HEK293 (cell line): ENCODE measurements around the gene MFSD2A.

Source experiments
- CTCF ChIA-PET: fragments of 350-600 bp; formaldehyde crosslinking; extraction: SDS; loops from one replicate; lab custom pipeline; 2021; ENCODE audit warnings: antibody characterized with exemption; lab: Yijun Ruan, JAX
- POLR2A ChIA-PET: fragments of 300-600 bp; formaldehyde crosslinking; extraction: SDS; loops from one replicate; lab custom pipeline; 2020; ENCODE audit warnings: antibody characterized with exemption, inconsistent platforms; lab: Yijun Ruan, JAX
- H3K27ac ChIP-seq: fragments of 200-500 bp; sonication (Bioruptor generic); 2 replicates; pipeline ENCODE4 v1.5.1; 2014; ENCODE audit warnings: low read depth, low read length, control low read depth, inconsistent platforms; ENCODE audit errors: extremely low read depth
- H3K36me3 ChIP-seq, 2 experiments: fragments of 200-500 bp in 1 of 2; sonication (Bioruptor generic) in 1 of 2; 1 replicate in 1 of 2; 2 replicates in 1 of 2; pipeline ENCODE4 v1.5.1; 2014 to 2017; ENCODE audit warnings: inconsistent platforms in 2 of 2, low read length in 2 of 2; ENCODE audit not compliant: control insufficient read depth in 2 of 2, insufficient read depth in 1 of 2
- H3K4me1 ChIP-seq: fragments of 200-500 bp; sonication (Bioruptor generic); 2 replicates; pipeline ENCODE4 v1.5.1; 2014; ENCODE audit warnings: mild to moderate bottlenecking, low read length, inconsistent platforms; ENCODE audit not compliant: control insufficient read depth, insufficient read depth
- H3K4me3 ChIP-seq: 2 replicates; pipeline ENCODE4 v1.5.1; 2011; ENCODE audit warnings: low read depth, mild to moderate bottlenecking, control low read depth, low read length, moderate library complexity
- H3K9me3 ChIP-seq: fragments of 200-500 bp; sonication (Bioruptor generic); 2 replicates; pipeline ENCODE4 v1.5.1; 2014; ENCODE audit warnings: low read depth, low read length, inconsistent platforms; ENCODE audit not compliant: control insufficient read depth, insufficient read depth
- BCL11A ChIP-seq: fragments of 450-650 bp; formaldehyde crosslinking; IDR thresholded peaks from 2 replicates; pipeline ENCODE4 v1.5.1; 2016; ENCODE audit warnings: low read depth, missing biosample characterization, missing genetic modification characterization
- BCL6B ChIP-seq: fragments of 450-650 bp; formaldehyde crosslinking; IDR thresholded peaks from 2 replicates; pipeline ENCODE4 v1.5.1; 2017; ENCODE audit warnings: missing biosample characterization, missing genetic modification characterization
- FEZF1 ChIP-seq: fragments of 450-650 bp; formaldehyde crosslinking; IDR thresholded peaks from 2 replicates; pipeline ENCODE4 v1.5.1; 2016; ENCODE audit warnings: missing biosample characterization, missing genetic modification characterization
- GLIS1 ChIP-seq: fragments of 450-650 bp; formaldehyde crosslinking; IDR thresholded peaks from 2 replicates; pipeline ENCODE4 v1.5.1; 2016; ENCODE audit warnings: missing biosample characterization, missing genetic modification characterization
- PRDM2 ChIP-seq: fragments of 450-650 bp; formaldehyde crosslinking; IDR thresholded peaks from 2 replicates; pipeline ENCODE4 v1.5.1; 2016; ENCODE audit warnings: missing biosample characterization, missing genetic modification characterization, borderline replicate concordance
- SP3 ChIP-seq: fragments of 450-650 bp; formaldehyde crosslinking; IDR thresholded peaks from 2 replicates; pipeline ENCODE4 v1.5.1; 2016; ENCODE audit warnings: missing biosample characterization, missing genetic modification characterization
- WT1 ChIP-seq: fragments of 450-650 bp; formaldehyde crosslinking; IDR thresholded peaks from 2 replicates; pipeline ENCODE4 v1.5.1; 2016; ENCODE audit warnings: missing biosample characterization, missing genetic modification characterization
- ZBTB8A ChIP-seq: fragments of 450-650 bp; formaldehyde crosslinking; IDR thresholded peaks from 2 replicates; pipeline ENCODE4 v1.5.1; 2016; ENCODE audit warnings: missing biosample characterization, missing genetic modification characterization
- ZFHX2 ChIP-seq: fragments of 450-650 bp; formaldehyde crosslinking; conservative IDR thresholded peaks from 2 replicates; pipeline ENCODE4 v1.5.1; 2016; ENCODE audit warnings: missing biosample characterization, missing genetic modification characterization
- ZIC2 ChIP-seq: fragments of 450-650 bp; formaldehyde crosslinking; IDR thresholded peaks from 2 replicates; pipeline ENCODE4 v1.5.1; 2016; ENCODE audit warnings: missing biosample characterization, missing genetic modification characterization
- ZNF10 ChIP-seq: fragments of 450-650 bp; formaldehyde crosslinking; IDR thresholded peaks from 2 replicates; pipeline ENCODE4 v1.5.1; 2017; ENCODE audit warnings: missing biosample characterization, missing genetic modification characterization
- ZNF175 ChIP-seq: fragments of 450-650 bp; formaldehyde crosslinking; IDR thresholded peaks from 2 replicates; pipeline ENCODE4 v1.5.1; 2016; ENCODE audit warnings: missing biosample characterization, missing genetic modification characterization
- ZNF2 ChIP-seq: fragments of 450-650 bp; formaldehyde crosslinking; IDR thresholded peaks from 2 replicates; pipeline ENCODE4 v1.5.1; 2016; ENCODE audit warnings: missing biosample characterization, missing genetic modification characterization
- ZNF280C ChIP-seq: fragments of 450-650 bp; formaldehyde crosslinking; IDR thresholded peaks from 2 replicates; pipeline ENCODE4 v1.5.1; 2016; ENCODE audit warnings: missing biosample characterization, missing genetic modification characterization
- ZNF324 ChIP-seq: fragments of 450-650 bp; formaldehyde crosslinking; IDR thresholded peaks from 2 replicates; pipeline ENCODE4 v1.5.1; 2016; ENCODE audit warnings: missing biosample characterization, missing genetic modification characterization
- ZNF350 ChIP-seq: fragments of 450-650 bp; formaldehyde crosslinking; IDR thresholded peaks from 2 replicates; pipeline ENCODE4 v1.5.0; 2017; ENCODE audit warnings: missing biosample characterization, mild to moderate bottlenecking, missing genetic modification characterization
- ZNF48 ChIP-seq: fragments of 450-650 bp; formaldehyde crosslinking; IDR thresholded peaks from 2 replicates; pipeline ENCODE4 v1.5.1; 2016; ENCODE audit warnings: missing biosample characterization, missing genetic modification characterization
- ZNF549 ChIP-seq: fragments of 450-650 bp; IDR thresholded peaks from 2 replicates; pipeline ENCODE4 v1.5.1; 2018; ENCODE audit warnings: missing biosample characterization, missing genetic modification characterization, mild to moderate bottlenecking, inconsistent platforms, moderate library complexity
- ZNF707 ChIP-seq: fragments of 450-650 bp; formaldehyde crosslinking; IDR thresholded peaks from 2 replicates; pipeline ENCODE4 v1.5.1; 2016; ENCODE audit warnings: missing biosample characterization, missing genetic modification characterization
- ZNF837 ChIP-seq: fragments of 450-650 bp; formaldehyde crosslinking; IDR thresholded peaks from 2 replicates; pipeline ENCODE4 v1.5.1; 2016; ENCODE audit warnings: missing biosample characterization, missing genetic modification characterization
- ZXDB ChIP-seq: fragments of 450-650 bp; formaldehyde crosslinking; IDR thresholded peaks from 2 replicates; pipeline ENCODE4 v1.5.1; 2016; ENCODE audit warnings: missing biosample characterization, missing genetic modification characterization

Gene MFSD2A

GRCh38 chr1:39969531-39970270 lies 14.8 kb downstream of the MFSD2A start:
- CTCF ChIA-PET: interaction anchor here (1.1 to 8.4 kb wide), 2 partner anchors 51 to 143 kb away, joined by 4 to 188 read pairs; no protein-coding TSS in a partner anchor
- TF ChIP-seq GLIS1 (peak; percentile 87), ZIC2 (tag by site-specific recombination) (peak; percentile 79), SP3 (tag by site-specific recombination) (no peak), ZNF837 (no peak)
- no peaks in the 10 kb centered on the region for H3K4me1 ChIP-seq
- POLR2A ChIA-PET: interaction anchor here (1.2 kb wide), 1 partner anchor 14 kb away, joined by 3 read pairs; no protein-coding TSS in a partner anchor
- no peak overlapping the region for H3K27ac ChIP-seq
- no peaks in the 10 kb centered on the region for H3K9me3 ChIP-seq
- peaks cover 0 to 51% of the 10 kb centered on the region in 2 experiments; a peak in 2 of 3 replicates for H3K36me3 ChIP-seq
- no peak overlapping the region for H3K4me3 ChIP-seq

- no peak for TF ChIP-seq BCL11A
- TF ChIP-seq ZFHX2 (tag by site-specific recombination): no peak
- TF ChIP-seq FEZF1 (tag by site-specific recombination): no peak
- no peak for TF ChIP-seq WT1 (tag by site-specific recombination)
- TF ChIP-seq ZNF10 (tag by site-specific recombination): no peak
- no peak for TF ChIP-seq ZIC2 (tag by site-specific recombination)
- TF ChIP-seq PRDM2 (tag by site-specific recombination): no peak
- TF ChIP-seq ZNF707 (tag by site-specific recombination): no peak
- TF ChIP-seq ZNF324 (tag by site-specific recombination): no peak
- TF ChIP-seq ZNF280C (tag by site-specific recombination): no peak
- TF ChIP-seq ZXDB (tag by site-specific recombination): no peak
- TF ChIP-seq ZNF350 (tag by site-specific recombination): no peak
- no peak for TF ChIP-seq ZNF175 (tag by site-specific recombination)
- no peak for TF ChIP-seq BCL6B
- no peak for TF ChIP-seq ZNF549 (tag by site-specific recombination)
- TF ChIP-seq ZNF48 (tag by site-specific recombination): no peak
- no peak for TF ChIP-seq ZBTB8A (tag by site-specific recombination)
- TF ChIP-seq ZNF2 (tag by site-specific recombination): no peak
- H3K4me3 ChIP-seq: no peak overlapping the region
- ChIA-PET POLR2A (interaction anchor here (1.2 kb wide), 1 partner anchor 14 kb away, joined by 3 read pairs; no protein-coding TSS in a partner anchor), CTCF (interaction anchor here (1.0 to 8.4 kb wide), 4 partner anchors 52 to 144 kb away, joined by 3 to 188 read pairs (median 4); partner anchors contain the start of gene MYCL)
- no peak overlapping the region for H3K27ac ChIP-seq
- peaks cover 0 to 45% of the 10 kb centered on the region in 2 experiments; a peak in 1 of 3 replicates for H3K36me3 ChIP-seq
- H3K4me1 ChIP-seq: no peaks in the 10 kb centered on the region
- H3K9me3 ChIP-seq: no peaks in the 10 kb centered on the region
These were observed 15.3 kb downstream of the MFSD2A start for GRCh38 chr1:39970274-39970673.
